CMK (cell line): ENCODE results near the gene LDHB.
A peak's percentile ranks its signal among the peaks of the same experiment; 100 is the strongest.
"Not testable (repeated sequence)": the region's sequence is repeated elsewhere in the genome, so short reads cannot be mapped to it uniquely, and the experiment has no call there.

Experiments used
- DNase-seq: peaks from one replicate; pipeline ENCODE4 v3.0.0-alpha.2; 2010; ENCODE audit warnings: low read depth

Gene LDHB

DNA sequence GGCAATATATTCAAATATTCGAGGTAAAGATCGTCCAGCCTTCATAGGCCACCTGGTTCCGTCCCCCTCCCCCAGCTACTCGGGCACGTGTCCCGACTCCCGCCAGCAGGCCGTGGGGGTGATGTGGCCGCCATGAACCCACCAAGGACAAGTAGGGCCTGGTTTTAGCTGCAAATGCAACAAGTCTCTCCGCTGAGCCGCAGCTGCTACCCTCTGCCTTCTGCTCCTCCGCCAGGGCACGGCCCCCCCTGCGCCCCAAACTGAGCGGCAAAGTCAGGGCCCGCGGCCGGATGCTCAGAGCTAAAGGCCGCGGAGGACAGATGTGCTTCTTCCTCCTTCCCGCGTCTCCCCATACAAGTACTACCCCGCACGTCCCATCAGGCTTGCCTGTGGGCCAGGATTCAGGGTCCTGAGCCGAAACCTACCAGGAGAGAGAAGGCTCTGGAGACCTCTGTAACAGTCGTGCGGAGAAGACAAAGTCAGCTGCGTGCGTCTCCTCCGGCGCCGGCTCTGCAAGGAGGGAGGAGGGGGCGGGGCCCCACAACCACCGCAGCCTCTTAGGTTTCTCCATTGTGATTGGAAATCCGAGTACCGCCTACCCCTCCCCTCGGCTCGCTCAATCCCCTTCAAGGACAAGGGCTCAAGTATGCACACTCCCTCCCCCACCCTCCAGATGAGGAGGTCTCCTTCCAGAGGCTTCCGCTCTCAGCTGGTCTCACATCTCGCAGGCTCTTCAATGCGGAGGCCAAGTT is at the start of gene LDHB:
Gene LDHB, minus strand, starts transcription at position 517 of the 752 bp plus-strand sequence. CDS start 3,171 bp downstream, outside the sequence.
- peak; percentile 92 for DNase-seq

DNA sequence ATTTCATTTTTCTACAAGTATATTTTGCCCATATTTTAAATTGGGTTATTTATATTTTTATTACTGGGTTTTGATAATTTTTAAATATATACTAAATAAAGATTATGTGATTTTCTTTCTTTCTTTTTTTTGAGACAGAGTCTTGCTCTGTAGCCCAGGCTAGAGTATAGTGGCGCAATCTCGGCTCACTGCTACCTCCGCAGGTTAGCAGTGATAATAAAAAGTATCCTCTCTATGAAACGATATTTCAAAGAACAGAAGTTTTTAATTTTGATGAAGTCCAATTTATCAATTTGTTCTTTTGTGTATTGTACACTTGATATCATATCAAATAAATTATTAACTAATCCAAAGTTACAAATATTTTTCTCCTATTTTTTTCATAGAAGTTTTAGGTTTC is 47.2 kb upstream of the LDHB start:
- no peak for DNase-seq

DNA sequence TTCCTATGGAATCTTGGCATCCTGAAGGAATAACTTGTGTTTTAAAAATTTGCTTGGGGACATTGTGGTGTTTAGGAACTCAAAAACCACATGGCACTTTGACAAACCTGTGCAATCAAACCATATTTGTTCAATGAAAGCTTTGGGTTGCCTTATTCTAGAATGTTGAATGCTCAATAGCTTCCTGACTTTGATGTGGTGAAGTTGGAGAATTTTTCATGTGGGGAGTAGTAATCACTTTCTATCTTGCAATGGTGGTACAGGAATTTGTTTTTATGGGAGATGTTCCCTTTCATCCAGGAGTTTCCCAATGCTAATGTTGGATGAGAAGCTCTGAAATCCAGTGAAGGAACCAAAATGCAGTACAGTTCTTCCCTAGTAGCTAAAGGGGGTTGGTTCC is 42.2 kb upstream of the LDHB start:
- DNase-seq: no peak

DNA sequence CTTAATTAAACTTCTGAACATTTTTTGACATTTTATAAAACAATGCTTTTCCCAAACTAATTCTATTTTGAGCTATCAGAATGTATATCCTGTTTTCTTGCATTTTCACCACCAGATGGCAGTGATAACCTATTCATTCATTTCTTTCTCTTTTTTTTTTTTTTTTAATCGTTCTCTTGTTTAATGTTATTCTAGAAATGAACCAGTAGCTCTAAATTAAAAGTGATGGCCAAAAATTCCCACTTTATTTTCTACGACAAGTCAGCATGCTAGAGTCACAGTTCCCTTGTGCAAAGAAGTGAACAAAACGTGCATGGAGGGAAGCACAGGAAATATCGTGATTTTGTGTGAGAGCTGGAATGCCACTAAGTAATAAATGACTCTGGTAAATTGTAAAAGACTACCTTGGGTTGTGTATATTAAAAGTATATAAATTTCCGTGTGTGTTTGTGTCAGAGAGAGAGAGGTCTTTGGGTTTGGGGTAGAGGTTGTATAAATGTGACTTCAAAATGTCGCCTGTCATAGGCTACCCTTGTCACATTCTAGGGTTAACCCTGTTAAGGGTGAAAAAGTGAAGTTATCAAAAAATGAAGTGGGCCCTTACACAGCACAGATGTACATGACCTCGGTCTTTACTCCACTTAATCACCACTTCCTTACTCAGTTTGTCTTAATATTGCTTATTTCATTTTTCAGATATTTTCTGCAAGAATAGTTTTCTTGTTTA is 40.4 kb upstream of the LDHB start:
- no peak for DNase-seq

- no peak for DNase-seq
Measured at GRCh38 chr12:21696625-21697024, 39.0 kb upstream of the LDHB start.

GRCh38 chr12:21695986-21696385 is 38.3 kb upstream of the LDHB start:
- DNase-seq: no peak

GRCh38 chr12:21694660-21695059 is 37.0 kb upstream of the LDHB start:
- DNase-seq: no peak

- DNase-seq: no peak
Measured at GRCh38 chr12:21691515-21691914, 33.9 kb upstream of the LDHB start.

- no peak for DNase-seq
Measured at GRCh38 chr12:21690704-21691368, 33.2 kb upstream of the LDHB start.

- no peak for DNase-seq
Measured at GRCh38 chr12:21683115-21683514, 25.5 kb upstream of the LDHB start.

DNA sequence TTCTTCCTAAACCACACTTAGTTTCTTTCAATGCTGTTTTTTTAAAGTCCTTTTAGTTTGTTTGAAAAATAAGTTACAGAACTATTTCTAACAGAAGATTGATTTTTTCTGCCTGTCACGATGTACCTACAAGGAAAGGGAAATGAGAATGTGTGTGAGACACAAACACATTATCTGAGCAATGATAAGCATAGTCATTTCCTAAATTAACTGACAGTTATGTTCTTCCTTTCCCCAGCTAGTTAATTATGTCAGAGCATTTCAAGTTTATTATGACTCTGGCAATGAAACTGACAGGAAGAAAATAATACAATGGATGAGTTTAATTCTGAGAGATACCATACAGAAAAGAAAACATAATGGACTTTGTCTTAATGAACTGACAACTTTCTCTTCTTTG is 21.3 kb upstream of the LDHB start:
- no peak for DNase-seq

- no peak for DNase-seq
Measured at GRCh38 chr12:21677622-21678277, 20.1 kb upstream of the LDHB start.

DNA sequence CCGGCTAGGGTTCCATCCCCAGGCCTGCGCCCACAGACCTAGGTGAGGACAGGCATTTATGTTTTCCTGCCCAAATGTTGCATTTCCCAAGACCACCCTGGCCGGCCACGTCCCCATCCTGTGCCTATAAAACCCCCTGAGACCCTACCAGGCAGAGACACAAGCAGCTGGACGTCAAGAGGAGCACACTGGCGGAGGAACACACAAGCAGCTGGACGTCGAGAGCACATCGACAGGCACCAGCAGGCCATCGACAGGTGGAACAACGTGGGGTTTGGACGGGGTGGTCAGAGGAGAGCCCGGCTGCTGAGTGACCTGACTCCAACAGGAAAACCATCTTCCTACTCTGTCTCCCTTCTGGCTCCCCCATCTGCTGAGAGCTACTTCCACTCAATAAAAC is 19.6 kb upstream of the LDHB start:
- DNase-seq: no peak

DNA sequence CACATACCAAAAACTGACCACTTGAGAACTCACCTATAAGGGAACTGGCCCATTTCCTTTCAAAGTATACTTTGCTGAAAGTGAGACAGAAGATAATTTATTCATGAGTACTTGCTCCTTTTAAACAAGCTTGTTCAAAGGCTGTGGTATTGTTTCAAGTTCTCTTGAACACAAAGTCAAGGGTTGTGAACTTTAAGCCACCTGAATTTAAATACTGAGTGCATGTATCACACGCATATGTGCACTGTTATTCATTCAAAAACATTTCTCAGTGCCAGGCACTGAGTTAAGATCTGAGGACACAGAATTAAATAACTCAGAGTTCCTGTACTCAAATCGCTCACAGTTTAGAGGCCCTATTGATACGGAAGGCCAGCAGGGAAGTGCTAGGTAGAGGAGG is 19.1 kb upstream of the LDHB start:
- DNase-seq: no peak

- DNase-seq: no peak
Measured at GRCh38 chr12:21675641-21676040, 18.0 kb upstream of the LDHB start.

- no peak for DNase-seq
Measured at GRCh38 chr12:21675096-21675495, 17.5 kb upstream of the LDHB start.

DNA sequence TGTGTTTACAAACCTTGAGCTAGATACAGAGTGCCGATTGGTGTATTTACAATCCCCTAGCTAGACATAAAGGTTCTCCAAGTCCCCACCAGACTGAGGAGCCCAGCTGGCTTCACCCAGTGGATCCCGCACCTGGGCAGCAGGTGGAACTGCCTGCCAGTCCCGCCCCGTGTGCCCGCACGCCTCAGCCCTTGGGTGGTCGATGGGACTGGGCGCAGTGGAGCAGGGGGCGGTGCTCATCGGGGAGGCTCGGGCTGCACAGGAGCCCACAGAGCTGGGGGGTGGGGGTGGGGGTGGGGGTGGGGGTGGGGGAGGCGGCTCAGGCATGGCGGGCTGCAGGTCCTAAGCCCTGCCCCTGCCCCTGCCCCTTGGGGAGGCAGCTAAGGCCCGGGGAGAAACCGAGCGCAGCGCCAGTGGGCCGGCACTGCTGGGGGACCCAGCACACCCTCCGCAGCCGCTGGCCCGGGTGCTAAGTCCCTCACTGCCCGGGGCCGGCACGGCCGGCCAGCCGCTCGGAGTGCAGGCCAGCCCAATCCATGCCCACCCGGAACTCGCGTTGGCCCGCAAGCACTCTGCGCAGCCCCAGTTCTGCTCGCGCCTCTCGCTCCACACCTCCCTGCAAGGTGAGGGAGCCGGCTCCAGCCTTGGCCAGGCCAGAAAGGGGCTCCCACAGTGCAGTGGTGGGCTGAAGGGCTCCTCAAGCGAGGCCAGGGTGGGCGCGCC is 16.3 kb upstream of the LDHB start:
- not testable (repeated sequence) for DNase-seq

DNA sequence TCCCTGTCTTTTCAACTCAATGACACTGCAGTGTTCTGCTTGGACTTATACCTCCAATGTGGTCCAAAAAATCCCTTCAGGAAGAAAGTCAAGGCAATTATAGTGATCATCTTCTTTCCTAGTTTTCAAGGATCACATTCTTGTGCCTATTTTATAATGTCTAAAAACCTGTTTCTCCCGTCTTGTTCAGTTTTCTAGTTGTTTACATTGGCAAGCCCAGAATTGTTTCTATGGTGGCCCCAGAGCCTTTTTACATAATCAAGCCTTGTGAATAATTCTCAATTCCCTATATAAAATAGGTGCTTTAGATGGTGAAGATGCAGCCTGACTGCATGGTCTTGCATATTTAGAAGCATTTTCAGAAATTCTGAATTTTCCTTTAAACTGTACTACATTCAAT is 14.5 kb upstream of the LDHB start:
- no peak for DNase-seq

- DNase-seq: no peak
Measured at GRCh38 chr12:21666722-21667121, 9.1 kb upstream of the LDHB start.

- no peak for DNase-seq
Measured at GRCh38 chr12:21665816-21666215, 8.2 kb upstream of the LDHB start.

DNA sequence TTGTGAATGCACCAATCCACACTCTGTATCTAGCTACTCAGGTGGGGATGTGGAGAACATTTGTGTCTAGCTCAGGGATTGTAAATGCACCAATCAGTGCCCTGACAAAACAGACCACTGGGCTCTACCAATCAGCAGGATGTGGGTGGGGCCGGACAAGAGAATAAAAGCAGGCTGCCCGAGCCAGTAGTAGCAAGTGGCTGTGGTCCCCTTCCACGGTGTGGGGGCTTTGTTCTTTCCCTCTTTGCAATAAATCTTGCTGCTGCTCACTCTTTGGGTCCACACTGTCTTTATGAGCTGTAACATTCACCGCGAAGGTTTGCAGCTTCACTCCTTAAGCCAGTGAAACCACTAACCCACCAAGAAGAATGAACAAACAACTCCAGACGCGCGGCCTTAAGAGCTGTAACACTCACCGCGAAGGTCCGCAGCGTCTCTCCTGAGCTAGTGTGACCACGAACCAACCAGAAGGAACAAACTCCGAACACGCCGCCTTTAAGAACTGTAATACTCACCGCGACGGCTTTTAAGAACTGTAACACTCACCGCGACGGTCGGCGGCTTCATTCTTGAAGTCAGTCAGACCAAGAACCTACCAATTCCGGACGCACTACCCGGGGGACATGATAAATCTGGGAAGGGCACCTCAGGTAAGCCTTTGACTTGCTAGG is 4.6 kb upstream of the LDHB start:
- DNase-seq: no peak
